ENCODE data around the gene SCML2. TPM values are rescaled to one million over a fixed set of nuclear protein-coding genes. Genes with fewer than 3 reads are reported as not detected.
"Not testable (repeated sequence)": the region's sequence is repeated elsewhere in the genome, so short reads cannot be mapped to it uniquely, and the experiment has no call there.

SCML2 gene
- total RNA-seq: 1 to 10 TPM; 3.0 TPM

GRCh38 chrX:18354369-18355223 is at the start of gene SCML2:
SCML2 (minus strand) TSS chrX:18354688; CDS start chrX:18334071, 20,617 bp downstream.
- Mint-ChIP-seq H3K4me3 (peak within 1 kb of the TSS; percentile 79 to 81), H3K27ac (no peak within 1 kb of the TSS), H3K36me3 (ENCODE audit: insufficient read depth in 2 of 2) (no peaks in the 10 kb centered on the region), H3K27me3 (ENCODE audit: low read depth) (peaks cover 17% of the 10 kb centered on the region), H3K9me3 (no peaks in the 10 kb centered on the region), H3K4me1 (ENCODE audit: low read depth) (no peaks in the 10 kb centered on the region)
- DNase-seq: peak; percentile 52 to 59
- ATAC-seq (replicated peaks in 1 of 2): peak; percentile 74 to 79

DNA sequence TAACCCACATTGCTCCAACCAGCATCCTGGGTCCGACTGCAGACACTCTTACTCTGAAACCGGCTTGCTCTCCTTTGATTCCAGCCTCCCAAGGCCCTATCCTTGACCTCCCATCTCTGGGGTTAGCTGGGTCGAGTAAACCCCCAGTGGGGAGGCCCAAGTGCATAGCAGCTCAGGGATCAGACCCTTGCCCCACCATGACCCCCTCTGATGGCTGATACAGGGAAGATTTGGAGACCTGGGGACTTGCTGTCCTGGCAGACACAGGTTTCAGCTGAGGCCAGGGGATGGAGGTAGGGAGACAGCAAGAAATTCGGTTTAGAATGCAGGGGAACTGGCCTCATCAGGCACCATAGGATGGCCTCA is 47.3 kb upstream of the SCML2 start:
- H3K36me3 Mint-ChIP-seq (ENCODE audit: insufficient read depth in 2 of 2): no peaks in the 10 kb centered on the region
- H3K9me3 Mint-ChIP-seq: no peaks in the 10 kb centered on the region
- H3K27me3 Mint-ChIP-seq (ENCODE audit: low read depth): no peaks in the 10 kb centered on the region
- H3K27ac Mint-ChIP-seq: no peak overlapping the region
- DNase-seq (no peak), ATAC-seq (replicated peaks in 1 of 2) (no peak)
- no peak overlapping the region for H3K4me3 Mint-ChIP-seq
- no peaks in the 10 kb centered on the region for H3K4me1 Mint-ChIP-seq (ENCODE audit: low read depth)

DNA sequence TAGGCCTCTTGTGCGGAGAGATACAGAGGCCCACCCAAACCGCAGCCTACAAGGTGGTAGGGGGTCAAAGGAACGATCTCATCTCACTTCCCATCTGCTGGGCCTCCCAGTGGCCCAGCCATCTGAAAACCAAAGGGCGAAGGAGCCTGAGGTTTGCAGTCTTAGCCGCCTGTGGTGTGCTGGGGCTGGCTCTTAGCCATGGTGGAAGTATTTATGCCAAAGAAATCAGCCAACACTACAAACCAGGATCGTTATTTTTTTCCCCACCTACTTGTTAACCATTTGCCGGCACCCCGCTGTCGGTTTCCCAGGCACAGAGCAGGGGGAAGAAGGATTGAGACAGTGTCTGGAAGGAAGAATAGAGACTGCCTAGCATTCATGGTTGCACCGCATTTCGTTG is 40.0 kb upstream of the SCML2 start:
- Mint-ChIP-seq H3K4me1 (ENCODE audit: low read depth) (no peaks in the 10 kb centered on the region), H3K27ac (no peak overlapping the region), H3K9me3 (no peaks in the 10 kb centered on the region), H3K4me3 (no peak overlapping the region), H3K27me3 (ENCODE audit: low read depth) (no peaks in the 10 kb centered on the region), H3K36me3 (ENCODE audit: insufficient read depth in 2 of 2) (no peaks in the 10 kb centered on the region)
- DNase-seq: no peak
- no peak for ATAC-seq (replicated peaks in 1 of 2)

GRCh38 chrX:18390941-18391538 is 36.6 kb upstream of the SCML2 start:
- no peaks in the 10 kb centered on the region for H3K4me1 Mint-ChIP-seq (ENCODE audit: low read depth)
- peak overlapping the region; percentile 60 for H3K27ac Mint-ChIP-seq
- H3K36me3 Mint-ChIP-seq (ENCODE audit: insufficient read depth in 2 of 2): no peaks in the 10 kb centered on the region
- DNase-seq: peak; percentile 44 to 59
- no peaks in the 10 kb centered on the region for H3K27me3 Mint-ChIP-seq (ENCODE audit: low read depth)
- no peak overlapping the region for H3K4me3 Mint-ChIP-seq
- no peak for ATAC-seq (replicated peaks in 1 of 2)
- H3K9me3 Mint-ChIP-seq: no peaks in the 10 kb centered on the region

GRCh38 chrX:18389966-18390365 is 35.5 kb upstream of the SCML2 start:
- Mint-ChIP-seq H3K27ac (no peak overlapping the region), H3K4me1 (ENCODE audit: low read depth) (no peaks in the 10 kb centered on the region), H3K9me3 (no peaks in the 10 kb centered on the region), H3K36me3 (ENCODE audit: insufficient read depth in 2 of 2) (no peaks in the 10 kb centered on the region), H3K4me3 (no peak overlapping the region), H3K27me3 (ENCODE audit: low read depth) (no peaks in the 10 kb centered on the region)
- DNase-seq (no peak), ATAC-seq (replicated peaks in 1 of 2) (no peak)

DNA sequence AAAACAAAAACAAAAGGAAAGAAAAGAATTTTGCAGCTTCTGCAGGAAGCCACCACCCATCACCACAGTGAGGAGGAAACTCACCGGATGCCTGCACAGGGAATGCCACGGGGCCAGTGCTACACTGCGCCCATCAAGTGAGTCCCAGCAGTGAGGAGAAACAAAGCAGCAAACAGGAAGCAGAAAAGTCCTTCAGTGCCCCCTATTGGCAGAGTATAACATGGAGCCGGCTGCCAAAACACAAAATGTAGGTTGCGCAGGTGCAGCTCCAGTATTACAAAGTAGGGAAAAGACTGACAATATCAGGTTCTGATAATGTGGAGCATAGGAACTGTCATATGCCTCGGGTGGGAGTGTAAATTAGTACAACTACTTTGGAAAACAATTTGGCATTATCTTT is 23.3 kb upstream of the SCML2 start:
- ATAC-seq (replicated peaks in 1 of 2) (peak; percentile 54 to 60), DNase-seq (peak; percentile 15)
- H3K36me3 Mint-ChIP-seq (ENCODE audit: insufficient read depth in 2 of 2): no peaks in the 10 kb centered on the region
- H3K9me3 Mint-ChIP-seq: no peaks in the 10 kb centered on the region
- H3K27me3 Mint-ChIP-seq (ENCODE audit: low read depth): peaks cover 7% of the 10 kb centered on the region
- no peak overlapping the region for H3K27ac Mint-ChIP-seq
- no peak overlapping the region for H3K4me3 Mint-ChIP-seq
- H3K4me1 Mint-ChIP-seq (ENCODE audit: low read depth): peaks cover 6% of the 10 kb centered on the region

- ATAC-seq (replicated peaks in 1 of 2); H3K27ac Mint-ChIP-seq; H3K4me1 Mint-ChIP-seq (ENCODE audit: low read depth); H3K27me3 Mint-ChIP-seq (ENCODE audit: low read depth); DNase-seq; H3K4me3 Mint-ChIP-seq; H3K9me3 Mint-ChIP-seq; H3K36me3 Mint-ChIP-seq (ENCODE audit: insufficient read depth in 2 of 2): not testable (repeated sequence)
Measured at GRCh38 chrX:18375131-18375805, 20.8 kb upstream of the SCML2 start.

DNA sequence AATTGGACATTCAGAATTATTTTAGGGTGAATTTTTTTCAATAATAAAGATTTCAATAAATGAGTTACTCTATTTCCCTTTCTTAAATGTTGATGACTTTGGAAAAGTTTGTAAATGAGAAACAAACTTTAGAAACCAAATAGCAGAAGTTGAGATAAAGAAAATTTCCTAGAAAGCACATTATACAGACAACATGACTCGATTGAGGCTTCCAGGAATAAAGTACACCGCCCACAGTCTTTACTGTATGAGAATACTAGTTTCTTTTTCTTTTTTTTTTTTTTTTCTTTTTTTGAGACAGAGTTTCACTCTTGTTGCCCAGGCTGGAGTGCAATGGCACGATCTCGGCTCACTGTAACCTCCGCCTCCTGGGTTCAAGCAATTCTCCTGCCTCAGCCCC is 14.6 kb upstream of the SCML2 start:
- H3K27me3 Mint-ChIP-seq (ENCODE audit: low read depth): peaks cover 14% of the 10 kb centered on the region
- not testable (repeated sequence) for H3K4me3 Mint-ChIP-seq; H3K4me1 Mint-ChIP-seq (ENCODE audit: low read depth); H3K36me3 Mint-ChIP-seq (ENCODE audit: insufficient read depth in 2 of 2); DNase-seq; H3K9me3 Mint-ChIP-seq; H3K27ac Mint-ChIP-seq
- peak in 1 of 2 donors; percentile 25 for ATAC-seq (replicated peaks in 1 of 2)

GRCh38 chrX:18368402-18368801 is 13.9 kb upstream of the SCML2 start:
- no peak overlapping the region for H3K27ac Mint-ChIP-seq
- peaks cover 15% of the 10 kb centered on the region for H3K27me3 Mint-ChIP-seq (ENCODE audit: low read depth)
- no peaks in the 10 kb centered on the region for H3K36me3 Mint-ChIP-seq (ENCODE audit: insufficient read depth in 2 of 2)
- no peak overlapping the region for H3K4me3 Mint-ChIP-seq
- no peak for ATAC-seq (replicated peaks in 1 of 2)
- no peaks in the 10 kb centered on the region for H3K4me1 Mint-ChIP-seq (ENCODE audit: low read depth)
- no peak for DNase-seq
- no peaks in the 10 kb centered on the region for H3K9me3 Mint-ChIP-seq

GRCh38 chrX:18360867-18361266 is 6.4 kb upstream of the SCML2 start:
- Mint-ChIP-seq H3K4me3 (no peak overlapping the region), H3K27me3 (ENCODE audit: low read depth) (peaks cover 32% of the 10 kb centered on the region), H3K4me1 (ENCODE audit: low read depth) (no peaks in the 10 kb centered on the region), H3K9me3 (no peaks in the 10 kb centered on the region), H3K36me3 (ENCODE audit: insufficient read depth in 2 of 2) (no peaks in the 10 kb centered on the region), H3K27ac (no peak overlapping the region)
- no peak for ATAC-seq (replicated peaks in 1 of 2)
- DNase-seq: no peak

GRCh38 chrX:18353931-18354368 is 538 bp downstream of the SCML2 start:
- Mint-ChIP-seq H3K4me3 (peak overlapping the region; percentile 79 to 81), H3K27me3 (ENCODE audit: low read depth) (peaks cover 14% of the 10 kb centered on the region), H3K27ac (no peak overlapping the region), H3K4me1 (ENCODE audit: low read depth) (no peaks in the 10 kb centered on the region), H3K9me3 (no peaks in the 10 kb centered on the region), H3K36me3 (ENCODE audit: insufficient read depth in 2 of 2) (no peaks in the 10 kb centered on the region)
- DNase-seq (peak; percentile 28 to 43), ATAC-seq (replicated peaks in 1 of 2) (peak; percentile 73 to 76)

DNA sequence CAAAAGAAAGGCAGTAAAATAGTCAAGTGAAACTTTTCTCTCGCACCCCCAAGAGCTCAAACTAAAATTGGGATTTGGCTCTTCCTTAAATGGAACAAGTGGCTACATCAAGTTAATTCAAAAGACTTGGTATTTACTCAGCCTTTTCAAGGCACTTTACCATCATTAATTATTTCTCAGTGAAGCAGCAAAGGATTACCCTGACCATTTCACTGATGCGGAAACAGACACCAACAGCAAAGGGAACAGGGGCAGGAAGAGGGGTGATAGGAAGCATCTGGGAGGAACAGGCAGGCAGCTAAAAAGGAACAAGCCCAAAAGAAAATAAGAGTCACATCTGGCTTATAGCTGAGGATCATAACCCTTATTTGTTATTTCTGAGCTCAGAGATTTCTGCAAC is 2.7 kb downstream of the SCML2 start:
- no peak for ATAC-seq (replicated peaks in 1 of 2)
- no peaks in the 10 kb centered on the region for H3K36me3 Mint-ChIP-seq (ENCODE audit: insufficient read depth in 2 of 2)
- no peak for DNase-seq
- H3K27me3 Mint-ChIP-seq (ENCODE audit: low read depth): peaks cover 6% of the 10 kb centered on the region
- no peaks in the 10 kb centered on the region for H3K9me3 Mint-ChIP-seq
- no peaks in the 10 kb centered on the region for H3K4me1 Mint-ChIP-seq (ENCODE audit: low read depth)
- no peak overlapping the region for H3K27ac Mint-ChIP-seq
- no peak overlapping the region for H3K4me3 Mint-ChIP-seq

DNA sequence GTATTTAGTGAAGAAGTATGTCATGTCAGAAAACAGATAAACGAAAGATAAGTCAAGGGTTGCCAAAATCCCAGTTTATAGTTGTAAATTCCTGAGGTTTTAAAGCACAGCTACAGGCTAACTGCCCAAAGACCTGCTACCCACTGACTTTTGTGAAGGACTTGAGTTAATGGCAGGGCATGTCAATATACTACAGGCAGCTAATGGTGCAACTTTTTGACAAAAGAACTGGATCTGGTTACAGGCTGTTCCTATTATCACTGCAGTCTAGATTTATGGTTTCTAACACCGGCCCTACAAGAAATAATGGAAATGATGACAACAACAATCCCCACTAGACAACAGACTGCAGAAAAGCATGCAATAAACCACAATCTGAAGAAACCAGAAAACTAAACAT is 6.4 kb downstream of the SCML2 start:
- Mint-ChIP-seq H3K9me3 (no peaks in the 10 kb centered on the region), H3K36me3 (ENCODE audit: insufficient read depth in 2 of 2) (peaks cover 0 to 3% of the 10 kb centered on the region in 2 donors), H3K4me1 (ENCODE audit: low read depth) (no peaks in the 10 kb centered on the region), H3K4me3 (no peak overlapping the region), H3K27me3 (ENCODE audit: low read depth) (peaks cover 7% of the 10 kb centered on the region), H3K27ac (no peak overlapping the region)
- DNase-seq: no peak
- no peak for ATAC-seq (replicated peaks in 1 of 2)
